Measurements from ENCODE around the gene MRPS34.

The MRPS34 gene

GRCh38 chr16:1768767-1769401 lies 4.0 kb downstream of the MRPS34 start:
- no peak for DNase-seq

GRCh38 chr16:1768061-1768766 lies 4.7 kb downstream of the MRPS34 start:
- no peak for DNase-seq

- no peak for DNase-seq
Measured at GRCh38 chr16:1767116-1767994, 5.6 kb downstream of the MRPS34 start.

- DNase-seq = no peak
Measured at GRCh38 chr16:1766701-1767100, 6.2 kb downstream of the MRPS34 start.

GRCh38 chr16:1766231-1766630 lies 6.7 kb downstream of the MRPS34 start:
- no peak for DNase-seq

- no peak for DNase-seq
Measured at GRCh38 chr16:1765826-1766225, 7.1 kb downstream of the MRPS34 start.

- no peak for DNase-seq
Measured at GRCh38 chr16:1764971-1765370, 8.0 kb downstream of the MRPS34 start.

- DNase-seq = peak; percentile 24 to 65
Measured at GRCh38 chr16:1763521-1764511, 9.1 kb downstream of the MRPS34 start.

- DNase-seq = no peak
Measured at GRCh38 chr16:1762879-1763520, 9.9 kb downstream of the MRPS34 start.

- DNase-seq = peak; percentile 59 to 84
Measured at GRCh38 chr16:1762196-1762878, 10.6 kb downstream of the MRPS34 start.

GRCh38 chr16:1761751-1762150 lies 11.2 kb downstream of the MRPS34 start:
- no peak for DNase-seq

- no peak for DNase-seq
Measured at GRCh38 chr16:1760911-1761310, 12.0 kb downstream of the MRPS34 start.

GRCh38 chr16:1759511-1759910 lies 13.4 kb downstream of the MRPS34 start:
- no peak for DNase-seq

GRCh38 chr16:1758923-1759322 lies 14.0 kb downstream of the MRPS34 start:
- DNase-seq = no peak

GRCh38 chr16:1757714-1758461 lies 15.0 kb downstream of the MRPS34 start:
- no peak for DNase-seq

GRCh38 chr16:1754204-1754603 lies 18.7 kb downstream of the MRPS34 start:
- no peak for DNase-seq

- DNase-seq = no peak
Measured at GRCh38 chr16:1752853-1753252, 20.1 kb downstream of the MRPS34 start.

- no peak for DNase-seq
Measured at GRCh38 chr16:1751946-1752345, 21.0 kb downstream of the MRPS34 start.

GRCh38 chr16:1749152-1750117 lies 23.5 kb downstream of the MRPS34 start:
- DNase-seq = no peak
